Hepatocyte (in vitro differentiated cells): Measurements from ENCODE around the gene KLHL5. TPM values are rescaled to one million over a fixed set of nuclear protein-coding genes. Genes with fewer than 3 reads are reported as not detected.

ENCODE experiments used
- DNase-seq: peaks from one replicate; pipeline ENCODE4 v3.0.0-alpha.2; 2016; ENCODE audit warnings: low spot score
- H2AFZ ChIP-seq: fragments of 200-600 bp; sonication (generic); 2 replicates; pipeline ENCODE4 v1.6.0; 2016; ENCODE audit warnings: antibody characterized with exemption, mild to moderate bottlenecking
- H3K27ac ChIP-seq: fragments of 200-600 bp; sonication (generic); 2 replicates; pipeline ENCODE4 v1.5.1; 2016; ENCODE audit warnings: mild to moderate bottlenecking
- H3K27me3 ChIP-seq: fragments of 200-600 bp; sonication (generic); 2 replicates; pipeline ENCODE4 v1.6.1; 2016
- H3K36me3 ChIP-seq: fragments of 200-600 bp; sonication (generic); replicated peaks from 2 replicates; pipeline ENCODE4 v1.5.1; 2016; ENCODE audit warnings: low read depth; ENCODE audit not compliant: insufficient read depth
- H3K4me1 ChIP-seq: fragments of 200-600 bp; sonication (generic); 2 replicates; pipeline ENCODE4 v1.5.1; 2016; ENCODE audit warnings: mild to moderate bottlenecking, moderate library complexity; ENCODE audit not compliant: insufficient read depth
- H3K4me2 ChIP-seq: fragments of 200-600 bp; sonication (generic); 2 replicates; pipeline ENCODE4 v1.6.0; 2016
- H3K4me3 ChIP-seq: fragments of 200-600 bp; sonication (generic); 2 replicates; pipeline ENCODE4 v1.5.1; 2016; ENCODE audit warnings: mild to moderate bottlenecking
- H3K79me2 ChIP-seq: fragments of 200-600 bp; sonication (generic); 2 replicates; pipeline ENCODE4 v1.6.0; 2017; ENCODE audit warnings: mild to moderate bottlenecking
- H3K9me2 ChIP-seq: fragments of 200-600 bp; sonication (generic); replicated peaks from 2 replicates; pipeline ENCODE4 v1.6.0; 2017; ENCODE audit warnings: mild to moderate bottlenecking; ENCODE audit not compliant: insufficient read depth
- H3K9me3 ChIP-seq: fragments of 200-600 bp; sonication (generic); 2 replicates; pipeline ENCODE4 v1.5.1; 2016; ENCODE audit warnings: low read depth, mild to moderate bottlenecking
- H4K20me1 ChIP-seq: fragments of 200-600 bp; sonication (generic); 2 replicates; pipeline ENCODE4 v1.6.0; 2016; ENCODE audit warnings: mild to moderate bottlenecking; ENCODE audit not compliant: insufficient read depth, poor library complexity, severe bottlenecking
- CTCF ChIP-seq: fragments of 200-600 bp; sonication (generic); IDR thresholded peaks from 2 replicates; pipeline ENCODE4 v1.5.1; 2016; ENCODE audit warnings: antibody characterized with exemption, mild to moderate bottlenecking; ENCODE audit not compliant: poor library complexity
- EZH2 ChIP-seq: fragments of 200-600 bp; sonication (generic); IDR thresholded peaks from 2 replicates; pipeline ENCODE4 v1.6.1; 2016; ENCODE audit warnings: antibody characterized with exemption, mild to moderate bottlenecking, borderline replicate concordance
- EZH2phosphoT487 ChIP-seq: fragments of 200-600 bp; sonication (generic); IDR thresholded peaks from one replicate; pipeline ENCODE4 v1.6.1; 2018; ENCODE audit warnings: antibody characterized with exemption, mild to moderate bottlenecking, low read depth, moderate library complexity; ENCODE audit not compliant: unreplicated experiment, severe bottlenecking
- WGBS: methylation state at CpG from one replicate; pipeline ENCODE4 v1.1.6; 2016; ENCODE audit warnings: low lambda C conversion rate; ENCODE audit errors: missing lambda C conversion rate; 5-methylcytosine and 5-hydroxymethylcytosine counted together
- polyA plus RNA-seq: library from polyadenylated mRNA; unstranded; fragments of >200 nt; fragmentation: Nextera tagmentation; extraction: Ambion mirVana; gene quantifications from 2 replicates; pipeline ENCODE4 v1.2.1, GENCODE V29; 2016
- total RNA-seq: library from RNA; depleted of rRNA; stranded (reverse); fragments of >200 nt; gene quantifications from 2 replicates; pipeline ENCODE4 v1.2.3, GENCODE V29; 2014

The KLHL5 gene
- total and polyA plus RNA-seq, 2 experiments from 2014 or later = 30.2 to 58.3 TPM

- H3K27me3 ChIP-seq = no peaks in the 10 kb centered on the region
Observed at GRCh38 chr4:39120418-39120817, 58.4 kb downstream of the KLHL5 start.

GRCh38 chr4:39124885-39125599, 63.0 kb downstream of the KLHL5 start:
- Histone ChIP-seq H2AFZ (no peak overlapping the region), H3K4me2 (no peak overlapping the region), H3K4me3 (no peak overlapping the region), H3K36me3 (no peaks in the 10 kb centered on the region), H3K4me1 (no peaks in the 10 kb centered on the region), H3K27ac (no peak overlapping the region), H4K20me1 (no peaks in the 10 kb centered on the region), H3K27me3 (no peaks in the 10 kb centered on the region), H3K79me2 (no peaks in the 10 kb centered on the region), H3K9me3 (no peaks in the 10 kb centered on the region), H3K9me2 (peaks cover 3% of the 10 kb centered on the region)
- TF ChIP-seq EZH2 = no peak
- no peak for TF ChIP-seq EZH2phosphoT487
- no peak for TF ChIP-seq CTCF
- 98% methylated on average over 9 of the region's 9 CpGs for WGBS
- no peak for DNase-seq

More at GRCh38 chr4:39120418-39120817, 58.4 kb downstream of the KLHL5 start:
- Histone ChIP-seq H3K9me3 (no peaks in the 10 kb centered on the region), H3K27ac (no peak overlapping the region), H3K36me3 (no peaks in the 10 kb centered on the region), H3K9me2 (peaks cover 3% of the 10 kb centered on the region), H3K79me2 (no peaks in the 10 kb centered on the region), H3K4me3 (no peak overlapping the region), H4K20me1 (no peaks in the 10 kb centered on the region), H3K4me2 (no peak overlapping the region), H2AFZ (no peak overlapping the region), H3K4me1 (no peaks in the 10 kb centered on the region)
- DNase-seq = no peak
- no peak for TF ChIP-seq CTCF
- no peak for TF ChIP-seq EZH2
- TF ChIP-seq EZH2phosphoT487 = no peak
- WGBS = 96% methylated on average over 1 of the region's 1 CpG

- Histone ChIP-seq H3K79me2 (no peaks in the 10 kb centered on the region), H3K36me3 (no peaks in the 10 kb centered on the region), H4K20me1 (no peaks in the 10 kb centered on the region), H3K9me3 (no peaks in the 10 kb centered on the region), H3K4me2 (no peak overlapping the region), H2AFZ (no peak overlapping the region), H3K9me2 (peaks cover 3% of the 10 kb centered on the region), H3K4me3 (no peak overlapping the region), H3K4me1 (no peaks in the 10 kb centered on the region), H3K27me3 (no peaks in the 10 kb centered on the region), H3K27ac (no peak overlapping the region)
- WGBS = 93% methylated on average over 3 of the region's 3 CpGs
- TF ChIP-seq EZH2phosphoT487 = no peak
- no peak for TF ChIP-seq EZH2
- no peak for TF ChIP-seq CTCF
- DNase-seq = no peak
Observed at GRCh38 chr4:39125600-39125985, 63.6 kb downstream of the KLHL5 start.
